Germinal center (tissue), 1 donor: ENCODE measurements around the gene RALGDS.
"Not testable (repeated sequence)": the region's sequence is repeated elsewhere in the genome, so short reads cannot be mapped to it uniquely, and the experiment has no call there.

Experiments
- DNase-seq: peaks from one replicate; pipeline ENCODE4 v3.0.0; 2012; ENCODE audit warnings: mixed read lengths, low spot score

RALGDS gene

GRCh38 chr9:133106511-133107244 lies 14.4 kb downstream of the RALGDS start:
- no peak for DNase-seq

GRCh38 chr9:133105461-133105770 lies 15.6 kb downstream of the RALGDS start:
- DNase-seq = no peak

GRCh38 chr9:133104718-133105460 lies 16.2 kb downstream of the RALGDS start:
- no peak for DNase-seq

- no peak for DNase-seq
Observed at GRCh38 chr9:133103987-133104505, 17.0 kb downstream of the RALGDS start.

- DNase-seq = peak; percentile 58
Observed at GRCh38 chr9:133103183-133103986, 17.7 kb downstream of the RALGDS start.

GRCh38 chr9:133102190-133103021 lies 18.6 kb downstream of the RALGDS start:
- no peak for DNase-seq

GRCh38 chr9:133101356-133102189 lies 19.5 kb downstream of the RALGDS start:
- DNase-seq = no peak

GRCh38 chr9:133100506-133101355 lies 20.3 kb downstream of the RALGDS start:
- DNase-seq = no peak

GRCh38 chr9:133099726-133100505 lies 21.1 kb downstream of the RALGDS start:
- DNase-seq = no peak

GRCh38 chr9:133098871-133099270 lies 22.2 kb downstream of the RALGDS start:
- no peak for DNase-seq

GRCh38 chr9:133098104-133098754 lies 22.8 kb downstream of the RALGDS start:
- no peak for DNase-seq

GRCh38 chr9:133094842-133095393 lies 26.1 kb downstream of the RALGDS start:
- no peak for DNase-seq

GRCh38 chr9:133094351-133094750 lies 26.7 kb downstream of the RALGDS start:
- not testable (repeated sequence) for DNase-seq

- DNase-seq = no peak
Observed at GRCh38 chr9:133090752-133091385, 30.2 kb downstream of the RALGDS start.

GRCh38 chr9:133090187-133090586 lies 30.9 kb downstream of the RALGDS start:
- DNase-seq = no peak

- no peak for DNase-seq
Observed at GRCh38 chr9:133089271-133089671, 31.8 kb downstream of the RALGDS start.

- DNase-seq = no peak
Observed at GRCh38 chr9:133088756-133089155, 32.3 kb downstream of the RALGDS start.
